GM12892 (cell line): Measurements from ENCODE around the gene CYTH4.

ENCODE experiments used
- POLR2A ChIP-seq: IDR thresholded peaks from 2 replicates; pipeline ENCODE4 v1.6.1; 2011; ENCODE audit warnings: low read depth, low read length, control low read depth
- POLR2AphosphoS5 ChIP-seq: IDR thresholded peaks from 2 replicates; pipeline ENCODE4 v1.6.1; 2011; ENCODE audit warnings: low read depth, low read length, control low read depth
- TAF1 ChIP-seq: IDR thresholded peaks from 2 replicates; pipeline ENCODE4 v1.6.1; 2011; ENCODE audit warnings: low read depth, mild to moderate bottlenecking, control low read depth, low read length, borderline replicate concordance

- TF ChIP-seq POLR2A (no peak), POLR2AphosphoS5 (no peak), TAF1 (no peak)
Observed at GRCh38 chr22:37291559-37292298, 9.4 kb downstream of the CYTH4 start.
